HCEC 1CT (cell line): Measurements from ENCODE around the gene PHPT1.
"Not testable (repeated sequence)": the region's sequence is repeated elsewhere in the genome, so short reads cannot be mapped to it uniquely, and the experiment has no call there.

ENCODE experiments used
- DNase-seq: peaks from one replicate; pipeline ENCODE4 v3.0.0-alpha.2; 2017

Gene PHPT1

GRCh38 chr9:136823136-136824046 is 25.8 kb upstream of the PHPT1 start:
- no peak for DNase-seq

GRCh38 chr9:136824496-136825225 is 24.5 kb upstream of the PHPT1 start:
- DNase-seq: no peak

DNA sequence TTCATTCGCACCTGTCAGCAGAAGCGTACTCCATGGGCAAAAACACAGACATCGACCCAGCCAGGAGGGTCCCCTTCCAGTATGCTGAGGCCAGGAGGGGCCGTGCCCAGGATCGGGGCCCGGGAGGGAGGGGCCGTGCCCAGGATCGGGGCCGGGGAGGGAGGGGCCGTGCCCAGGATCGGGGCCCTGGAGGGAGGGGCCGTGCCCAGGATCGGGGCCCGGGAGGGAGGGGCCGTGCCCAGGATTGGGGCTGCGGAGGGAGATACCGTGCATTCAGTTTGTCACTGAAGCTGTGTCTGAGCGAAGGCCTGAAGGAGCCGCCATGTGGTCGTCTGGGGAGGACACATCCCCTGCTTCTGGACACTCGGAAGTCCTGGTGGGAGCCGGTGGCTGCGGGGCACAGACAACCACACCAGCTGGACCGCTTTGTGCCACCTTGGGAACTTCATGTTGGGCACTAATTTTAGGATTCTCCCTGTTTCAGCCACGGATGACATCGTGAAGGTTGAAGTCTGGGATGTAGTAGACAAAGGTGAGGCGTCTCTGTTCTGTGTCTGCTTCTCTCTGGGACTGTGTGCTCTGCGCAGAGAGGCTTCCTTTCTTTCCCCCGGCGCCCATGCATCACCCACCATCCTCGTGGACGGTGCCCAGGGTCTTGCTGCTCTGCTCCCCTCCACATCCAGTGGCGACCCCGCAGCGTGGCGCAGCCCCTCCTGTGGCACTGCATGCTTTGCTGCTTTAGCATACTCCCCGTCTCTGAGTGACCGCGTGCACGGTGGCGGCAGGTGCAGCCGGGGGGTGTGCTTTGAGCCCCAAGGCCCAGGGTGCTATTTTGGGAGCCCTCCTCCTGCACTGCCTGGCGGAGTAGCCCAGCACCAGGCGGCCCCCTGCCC is 23.7 kb upstream of the PHPT1 start:
- DNase-seq: no peak

DNA sequence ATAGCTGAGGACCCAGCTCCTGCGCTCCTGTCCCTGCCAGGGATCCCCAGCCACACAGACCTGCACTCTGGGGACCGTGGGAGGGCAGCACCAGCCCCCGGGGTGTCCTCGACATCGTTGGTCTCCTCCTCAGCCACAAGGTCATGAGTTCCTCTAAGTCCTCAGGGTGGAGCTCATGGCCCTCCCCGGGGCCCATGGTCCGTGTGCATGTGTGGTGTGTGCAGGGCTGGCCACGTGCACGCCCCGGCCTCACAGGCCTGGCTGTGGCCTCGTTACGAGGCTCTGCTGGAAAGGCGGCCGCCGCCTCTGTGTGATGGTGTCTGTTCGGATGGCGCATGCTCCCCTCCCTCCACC is 23.0 kb upstream of the PHPT1 start:
- no peak for DNase-seq

DNA sequence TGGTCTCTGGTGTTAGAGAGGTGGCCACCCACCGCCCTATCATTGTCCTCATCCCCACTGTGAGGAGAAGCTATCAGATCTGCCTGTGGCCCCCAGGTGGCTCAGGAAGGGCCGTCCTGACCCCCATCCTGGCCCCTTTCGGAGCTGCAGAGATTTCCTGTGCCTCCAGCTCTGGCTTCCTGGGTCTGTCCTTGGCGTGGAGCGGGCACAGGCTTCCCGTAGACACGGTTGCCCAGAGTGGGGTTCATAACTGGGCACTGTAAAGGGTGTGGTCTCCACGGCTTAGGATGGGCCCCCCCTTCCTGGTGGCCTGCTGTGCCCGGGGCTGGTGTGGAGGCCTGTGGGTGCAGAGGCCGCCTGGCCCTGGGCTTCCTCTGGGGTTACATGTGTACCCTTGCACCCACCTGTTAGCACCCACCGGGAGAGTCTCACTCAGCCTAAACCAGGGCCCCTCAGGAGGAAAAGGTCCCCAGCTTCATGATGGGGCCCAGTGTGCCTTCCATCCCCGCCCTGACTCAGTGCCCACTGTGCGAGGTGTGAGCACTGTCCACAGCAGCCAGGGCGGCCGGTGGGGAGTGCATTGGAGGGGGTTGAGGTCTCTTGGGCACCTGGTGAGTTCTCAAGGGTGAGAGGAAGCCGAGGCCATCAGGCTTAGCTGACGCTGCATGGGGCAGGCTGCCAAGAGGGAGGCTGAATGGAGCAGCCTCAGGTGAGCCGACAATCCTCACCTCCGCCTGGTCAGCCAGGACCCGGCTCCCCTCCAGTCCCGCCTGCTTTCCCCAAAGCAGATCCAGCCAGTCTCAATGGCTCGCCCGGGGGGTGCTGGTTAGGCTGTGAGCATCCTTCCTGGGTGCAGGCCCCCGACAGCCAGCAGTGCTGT is 22.3 kb upstream of the PHPT1 start:
- no peak for DNase-seq

DNA sequence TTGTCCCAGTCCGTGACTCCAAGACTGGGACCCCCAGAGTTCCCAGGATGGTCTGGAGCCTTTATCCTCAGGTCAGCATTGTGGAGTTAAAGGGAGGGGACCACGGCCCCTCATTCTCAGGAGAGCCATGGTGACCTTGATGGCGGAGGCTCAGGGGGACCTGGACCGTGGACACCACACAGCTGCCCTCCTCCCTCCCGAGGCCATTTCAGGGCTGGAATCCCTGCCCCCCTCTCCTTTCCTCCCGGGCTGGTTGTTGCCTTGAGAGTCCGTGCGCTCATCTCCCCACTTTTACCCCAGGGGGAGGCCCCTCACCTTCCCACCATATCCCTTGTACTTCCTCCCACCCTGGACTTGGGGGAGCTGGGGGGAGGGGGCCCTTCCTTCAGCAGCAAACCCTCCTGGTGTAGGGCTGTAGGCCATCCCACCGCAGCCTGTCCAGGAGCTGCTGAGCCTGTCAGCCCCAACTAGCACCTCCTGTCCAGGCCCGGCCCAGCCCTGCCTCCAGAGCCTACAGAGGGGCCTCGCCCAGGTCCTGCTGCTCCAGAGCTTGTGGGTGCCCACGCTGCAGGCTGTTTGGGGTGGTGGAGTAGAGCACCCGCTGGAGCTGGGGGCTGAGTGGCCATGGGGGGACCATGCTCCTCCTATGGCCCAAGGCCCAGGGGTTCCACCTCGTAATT is 21.3 kb upstream of the PHPT1 start:
- no peak for DNase-seq

- DNase-seq: no peak
Observed at GRCh38 chr9:136828474-136829140, 20.6 kb upstream of the PHPT1 start.

- DNase-seq: no peak
Observed at GRCh38 chr9:136829412-136829811, 19.8 kb upstream of the PHPT1 start.

- no peak for DNase-seq
Observed at GRCh38 chr9:136829981-136830885, 19.0 kb upstream of the PHPT1 start.

GRCh38 chr9:136831002-136831719 is 18.0 kb upstream of the PHPT1 start:
- no peak for DNase-seq

GRCh38 chr9:136831720-136832104 is 17.5 kb upstream of the PHPT1 start:
- DNase-seq: no peak

GRCh38 chr9:136832581-136832980 is 16.6 kb upstream of the PHPT1 start:
- DNase-seq: no peak

DNA sequence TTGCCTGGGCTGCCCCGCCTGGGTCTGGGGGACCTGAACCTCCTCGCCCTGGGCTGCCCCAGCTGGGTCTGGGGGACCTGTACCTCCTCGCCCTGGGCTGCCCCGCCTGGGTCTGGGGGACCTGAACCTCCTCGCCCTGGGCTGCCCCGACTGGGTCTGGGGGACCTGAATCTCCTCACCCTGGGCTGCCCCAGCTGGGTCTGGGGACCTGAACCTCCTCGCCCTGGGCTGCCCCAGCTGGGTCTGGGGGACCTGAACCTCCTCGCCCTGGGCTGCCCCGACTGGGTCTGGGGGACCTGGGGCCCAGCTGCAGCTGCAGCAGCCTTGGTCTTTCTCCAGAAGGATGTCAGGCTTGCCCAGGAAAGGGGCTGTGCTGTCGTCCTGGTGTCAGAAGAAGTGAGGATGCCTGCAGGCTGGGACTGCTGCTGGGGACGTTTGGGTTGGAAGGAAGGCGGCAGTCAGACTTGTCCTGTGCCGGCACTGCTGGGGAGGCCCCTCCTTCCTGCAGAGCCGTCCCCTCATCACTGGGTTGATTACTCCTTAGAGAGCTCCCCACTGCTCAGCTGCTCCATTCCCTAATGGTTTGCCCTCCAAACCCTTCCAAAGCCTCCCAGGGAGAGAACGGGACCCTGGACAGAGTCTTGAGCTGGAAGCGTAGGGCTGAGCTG is 15.7 kb upstream of the PHPT1 start:
- not testable (repeated sequence) for DNase-seq

GRCh38 chr9:136835162-136835931 is 13.9 kb upstream of the PHPT1 start:
- DNase-seq: no peak

GRCh38 chr9:136835932-136836904 is 13.0 kb upstream of the PHPT1 start:
- no peak for DNase-seq

DNA sequence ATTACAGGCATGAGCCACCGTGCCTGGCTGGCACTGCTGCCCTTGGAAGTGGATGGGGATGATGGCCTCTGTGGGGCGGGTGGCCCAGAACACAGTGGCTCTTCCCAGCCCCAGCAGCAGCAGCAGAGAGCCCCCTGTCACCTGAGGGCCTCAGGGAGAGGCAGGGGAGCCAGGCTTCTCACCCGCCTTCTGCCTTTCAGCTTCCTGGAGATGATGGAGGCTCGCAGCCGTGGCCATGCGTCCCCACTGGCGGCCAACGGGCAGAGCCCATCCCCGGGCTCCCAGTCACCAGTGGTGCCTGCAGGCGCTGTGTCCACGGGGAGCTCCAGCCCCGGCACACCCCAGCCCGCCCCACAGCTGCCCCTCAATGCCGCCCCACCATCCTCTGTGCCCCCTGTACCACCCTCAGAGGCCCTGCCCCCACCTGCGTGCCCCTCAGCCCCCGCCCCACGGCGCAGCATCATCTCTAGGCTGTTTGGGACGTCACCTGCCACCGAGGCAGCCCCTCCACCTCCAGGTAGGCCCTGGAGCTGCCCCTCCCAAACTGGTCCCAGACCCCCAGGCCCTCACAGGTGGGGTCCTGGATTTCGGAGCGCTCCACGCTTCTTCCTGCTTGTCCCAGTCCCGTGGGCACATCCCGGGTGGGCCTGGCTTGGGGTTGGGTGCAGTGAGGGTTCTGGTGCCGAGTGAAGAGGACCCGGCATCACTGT is 11.9 kb upstream of the PHPT1 start:
- no peak for DNase-seq
